Measurements from ENCODE around the gene ASB2. TPM values are rescaled to one million over a fixed set of nuclear protein-coding genes. Genes with fewer than 3 reads are reported as not detected.

Gene ASB2
- total and polyA plus RNA-seq, 2 donors, result 2.6 to 3.7 TPM

- Histone ChIP-seq H3K4me1 (ENCODE audit: control insufficient read depth in 2 of 2, insufficient read depth in 2 of 2, low read length in 2 of 2) (no peaks in the 10 kb centered on the region), H3K27me3 (ENCODE audit: control insufficient read depth in 2 of 2, insufficient read depth in 1 of 2, low read length in 1 of 2) (peaks cover 0 to 14% of the 10 kb centered on the region in 2 donors), H3K4me3 (ENCODE audit: low read length in 2 of 2) (no peak overlapping the region), H3K9me3 (ENCODE audit: control insufficient read depth in 2 of 2, insufficient read depth in 1 of 2, low read length in 1 of 2) (no peaks in the 10 kb centered on the region), H3K27ac (ENCODE audit: low read depth in 1 of 2, low read length in 1 of 2) (no peak overlapping the region), H3K36me3 (ENCODE audit: control insufficient read depth in 2 of 2, insufficient read depth in 2 of 2, low read length in 1 of 2) (no peaks in the 10 kb centered on the region)
- DNase-seq (ENCODE audit: low read depth in 6 of 9, low spot score in 9 of 9), result no peak
- 81% methylated on average over 9 of the region's 9 CpGs for WGBS
These were observed 10.6 kb upstream of the ASB2 start for GRCh38 chr14:93986955-93987354.

- H3K27ac ChIP-seq (ENCODE audit: low read depth in 1 of 2, low read length in 1 of 2), result no peak overlapping the region
- 73% methylated on average over 7 of the region's 7 CpGs for WGBS
These were observed 8.6 kb upstream of the ASB2 start for GRCh38 chr14:93984987-93985410.

GRCh38 chr14:93984070-93984469 is 7.7 kb upstream of the ASB2 start:
- Histone ChIP-seq H3K27ac (ENCODE audit: low read depth in 1 of 2, low read length in 1 of 2) (no peak overlapping the region), H3K4me3 (ENCODE audit: low read length in 2 of 2) (no peak overlapping the region), H3K9me3 (ENCODE audit: control insufficient read depth in 2 of 2, insufficient read depth in 1 of 2, low read length in 1 of 2) (no peaks in the 10 kb centered on the region), H3K27me3 (ENCODE audit: control insufficient read depth in 2 of 2, insufficient read depth in 1 of 2, low read length in 1 of 2) (peaks cover 0 to 23% of the 10 kb centered on the region in 2 donors), H3K4me1 (ENCODE audit: control insufficient read depth in 2 of 2, insufficient read depth in 2 of 2, low read length in 2 of 2) (peaks cover 0 to under 1% of the 10 kb centered on the region in 2 donors), H3K36me3 (ENCODE audit: control insufficient read depth in 2 of 2, insufficient read depth in 2 of 2, low read length in 1 of 2) (no peaks in the 10 kb centered on the region)
- WGBS, result 97% methylated on average over 3 of the region's 3 CpGs
- DNase-seq (ENCODE audit: low read depth in 6 of 9, low spot score in 9 of 9), result no peak

More at GRCh38 chr14:93984987-93985410, 8.6 kb upstream of the ASB2 start:
- Histone ChIP-seq H3K27me3 (ENCODE audit: control insufficient read depth in 2 of 2, insufficient read depth in 1 of 2, low read length in 1 of 2) (peaks cover 0 to 23% of the 10 kb centered on the region in 2 donors), H3K9me3 (ENCODE audit: control insufficient read depth in 2 of 2, insufficient read depth in 1 of 2, low read length in 1 of 2) (no peaks in the 10 kb centered on the region), H3K4me3 (ENCODE audit: low read length in 2 of 2) (no peak overlapping the region), H3K36me3 (ENCODE audit: control insufficient read depth in 2 of 2, insufficient read depth in 2 of 2, low read length in 1 of 2) (no peaks in the 10 kb centered on the region), H3K4me1 (ENCODE audit: control insufficient read depth in 2 of 2, insufficient read depth in 2 of 2, low read length in 2 of 2) (no peaks in the 10 kb centered on the region)
- DNase-seq (ENCODE audit: low read depth in 6 of 9, low spot score in 9 of 9), result no peak

- 95% methylated on average over 10 of the region's 10 CpGs for WGBS
- H3K36me3 ChIP-seq (ENCODE audit: control insufficient read depth in 2 of 2, insufficient read depth in 2 of 2, low read length in 1 of 2), result no peaks in the 10 kb centered on the region
These were observed 6.0 kb upstream of the ASB2 start for GRCh38 chr14:93982230-93983007.

GRCh38 chr14:93981316-93982229 is 5.2 kb upstream of the ASB2 start:
- Histone ChIP-seq H3K27ac (ENCODE audit: low read depth in 1 of 2, low read length in 1 of 2) (no peak overlapping the region), H3K4me3 (ENCODE audit: low read length in 2 of 2) (no peak overlapping the region), H3K27me3 (ENCODE audit: control insufficient read depth in 2 of 2, insufficient read depth in 1 of 2, low read length in 1 of 2) (peaks cover 0 to 27% of the 10 kb centered on the region in 2 donors), H3K36me3 (ENCODE audit: control insufficient read depth in 2 of 2, insufficient read depth in 2 of 2, low read length in 1 of 2) (no peaks in the 10 kb centered on the region), H3K4me1 (ENCODE audit: control insufficient read depth in 2 of 2, insufficient read depth in 2 of 2, low read length in 2 of 2) (peaks cover 5 to 8% of the 10 kb centered on the region in 2 donors), H3K9me3 (ENCODE audit: control insufficient read depth in 2 of 2, insufficient read depth in 1 of 2, low read length in 1 of 2) (peaks cover 3 to 12% of the 10 kb centered on the region in 2 donors)
- 97% methylated on average over 9 of the region's 9 CpGs for WGBS
- no peak for DNase-seq (ENCODE audit: low read depth in 6 of 9, low spot score in 9 of 9)

More at GRCh38 chr14:93982230-93983007, 6.0 kb upstream of the ASB2 start:
- Histone ChIP-seq H3K4me1 (ENCODE audit: control insufficient read depth in 2 of 2, insufficient read depth in 2 of 2, low read length in 2 of 2) (peaks cover 5 to 8% of the 10 kb centered on the region in 2 donors), H3K4me3 (ENCODE audit: low read length in 2 of 2) (no peak overlapping the region), H3K27ac (ENCODE audit: low read depth in 1 of 2, low read length in 1 of 2) (no peak overlapping the region), H3K27me3 (ENCODE audit: control insufficient read depth in 2 of 2, insufficient read depth in 1 of 2, low read length in 1 of 2) (peaks cover 0 to 25% of the 10 kb centered on the region in 2 donors), H3K9me3 (ENCODE audit: control insufficient read depth in 2 of 2, insufficient read depth in 1 of 2, low read length in 1 of 2) (peaks cover 1 to 9% of the 10 kb centered on the region in 2 donors)
- no peak for DNase-seq (ENCODE audit: low read depth in 6 of 9, low spot score in 9 of 9)

- 84% methylated on average over 11 of the region's 11 CpGs for WGBS
These were observed 4.3 kb upstream of the ASB2 start for GRCh38 chr14:93980456-93981201.

GRCh38 chr14:93978735-93979134 is 2.4 kb upstream of the ASB2 start:
- Histone ChIP-seq H3K4me1 (ENCODE audit: control insufficient read depth in 2 of 2, insufficient read depth in 2 of 2, low read length in 2 of 2) (peaks cover 5 to 8% of the 10 kb centered on the region in 2 donors), H3K27me3 (ENCODE audit: control insufficient read depth in 2 of 2, insufficient read depth in 1 of 2, low read length in 1 of 2) (peaks cover 0 to 34% of the 10 kb centered on the region in 2 donors), H3K27ac (ENCODE audit: low read depth in 1 of 2, low read length in 1 of 2) (peak overlapping the region in 1 of 2 donors; percentile 8), H3K4me3 (ENCODE audit: low read length in 2 of 2) (no peak overlapping the region), H3K36me3 (ENCODE audit: control insufficient read depth in 2 of 2, insufficient read depth in 2 of 2, low read length in 1 of 2) (no peaks in the 10 kb centered on the region), H3K9me3 (ENCODE audit: control insufficient read depth in 2 of 2, insufficient read depth in 1 of 2, low read length in 1 of 2) (peaks cover 3 to 12% of the 10 kb centered on the region in 2 donors)
- DNase-seq (ENCODE audit: low read depth in 6 of 9, low spot score in 9 of 9), result no peak
- 96% methylated on average over 4 of the region's 4 CpGs for WGBS

More at GRCh38 chr14:93980456-93981201, 4.3 kb upstream of the ASB2 start:
- H3K27ac ChIP-seq (ENCODE audit: low read depth in 1 of 2, low read length in 1 of 2), result no peak overlapping the region
- H3K9me3 ChIP-seq (ENCODE audit: control insufficient read depth in 2 of 2, insufficient read depth in 1 of 2, low read length in 1 of 2), result peaks cover 3 to 12% of the 10 kb centered on the region in 2 donors
- DNase-seq (ENCODE audit: low read depth in 6 of 9, low spot score in 9 of 9), result no peak
- no peak overlapping the region for H3K4me3 ChIP-seq (ENCODE audit: low read length in 2 of 2)
- peaks cover 0 to 27% of the 10 kb centered on the region in 2 donors for H3K27me3 ChIP-seq (ENCODE audit: control insufficient read depth in 2 of 2, insufficient read depth in 1 of 2, low read length in 1 of 2)
- no peaks in the 10 kb centered on the region for H3K36me3 ChIP-seq (ENCODE audit: control insufficient read depth in 2 of 2, insufficient read depth in 2 of 2, low read length in 1 of 2)
- peaks cover 5 to 8% of the 10 kb centered on the region in 2 donors for H3K4me1 ChIP-seq (ENCODE audit: control insufficient read depth in 2 of 2, insufficient read depth in 2 of 2, low read length in 2 of 2)

GRCh38 chr14:93977790-93978581 is 1.6 kb upstream of the ASB2 start:
- no peak overlapping the region for H3K4me3 ChIP-seq (ENCODE audit: low read length in 2 of 2)
- H3K9me3 ChIP-seq (ENCODE audit: control insufficient read depth in 2 of 2, insufficient read depth in 1 of 2, low read length in 1 of 2), result peaks cover 3 to 12% of the 10 kb centered on the region in 2 donors
- WGBS, result 47% methylated on average over 11 of the region's 11 CpGs
- H3K27me3 ChIP-seq (ENCODE audit: control insufficient read depth in 2 of 2, insufficient read depth in 1 of 2, low read length in 1 of 2), result peaks cover 0 to 35% of the 10 kb centered on the region in 2 donors
- peaks cover 5 to 8% of the 10 kb centered on the region in 2 donors for H3K4me1 ChIP-seq (ENCODE audit: control insufficient read depth in 2 of 2, insufficient read depth in 2 of 2, low read length in 2 of 2)
- peak in 6 of 9 donors; percentile 23 to 71 (median 31) for DNase-seq (ENCODE audit: low read depth in 6 of 9, low spot score in 9 of 9)
- no peaks in the 10 kb centered on the region for H3K36me3 ChIP-seq (ENCODE audit: control insufficient read depth in 2 of 2, insufficient read depth in 2 of 2, low read length in 1 of 2)
- H3K27ac ChIP-seq (ENCODE audit: low read depth in 1 of 2, low read length in 1 of 2), result no peak overlapping the region

Data from thymus (tissue), 11 donors.